Astrocyte (in vitro differentiated cells and primary cell): ENCODE measurements around the gene PNPLA5. TPM values are rescaled to one million over a fixed set of nuclear protein-coding genes. Genes with fewer than 3 reads are reported as not detected.

Experiments
- DNase-seq: peaks from one replicate; pipeline ENCODE4 v3.0.0-alpha.2; 2010; ENCODE audit warnings: low read depth
- FAIRE-seq: peaks from 2 replicates; lab custom pipeline; 2011; peaks lifted over from hg19 to GRCh38; lab: Jason Lieb, UNC
- H2AFZ ChIP-seq: 2 replicates; pipeline ENCODE4 v1.6.0; 2012; ENCODE audit warnings: low read depth, low read length, inconsistent platforms
- H3K27ac ChIP-seq: 2 replicates; pipeline ENCODE4 v1.5.1; 2011; ENCODE audit warnings: low read depth, low read length, inconsistent platforms
- H3K27me3 ChIP-seq: 2 replicates; pipeline ENCODE4 v1.6.0; 2011; ENCODE audit warnings: low read length, inconsistent platforms; ENCODE audit not compliant: insufficient read depth
- H3K36me3 ChIP-seq: 2 replicates; pipeline ENCODE4 v1.5.1; 2011; ENCODE audit warnings: low read length, inconsistent platforms; ENCODE audit not compliant: insufficient read depth
- H3K4me1 ChIP-seq: 2 replicates; pipeline ENCODE4 v1.5.1; 2011; ENCODE audit warnings: low read length, inconsistent platforms; ENCODE audit not compliant: insufficient read depth
- H3K4me2 ChIP-seq: 2 replicates; pipeline ENCODE4 v1.6.0; 2012; ENCODE audit warnings: low read length, inconsistent platforms
- H3K4me3 ChIP-seq: 2 replicates; pipeline ENCODE4 v1.5.1; 2011; ENCODE audit warnings: low read depth, mild to moderate bottlenecking, low read length, inconsistent platforms; ENCODE audit not compliant: insufficient read depth
- H3K79me2 ChIP-seq: 2 replicates; pipeline ENCODE4 v1.6.0; 2012; ENCODE audit warnings: mild to moderate bottlenecking, low read length, inconsistent platforms; ENCODE audit not compliant: insufficient read depth
- H3K9ac ChIP-seq: 2 replicates; pipeline ENCODE4 v1.6.0; 2012; ENCODE audit warnings: mild to moderate bottlenecking, low read length, inconsistent platforms
- H3K9me3 ChIP-seq: 2 replicates; pipeline ENCODE4 v1.5.1; 2012; ENCODE audit warnings: low read depth, mild to moderate bottlenecking, low read length, inconsistent platforms; ENCODE audit not compliant: insufficient read depth
- H4K20me1 ChIP-seq: 2 replicates; pipeline ENCODE4 v1.6.0; 2012; ENCODE audit warnings: low read length, inconsistent platforms; ENCODE audit not compliant: insufficient read depth
- H3K27ac Mint-ChIP-seq: one replicate; pipeline ENCODE4 v1.8.0; 2021; ENCODE audit warnings: mild to moderate bottlenecking, mixed read lengths; ENCODE audit not compliant: unreplicated experiment
- H3K27me3 Mint-ChIP-seq: one replicate; pipeline ENCODE4 v1.8.0; 2021; ENCODE audit warnings: low read depth, mixed read lengths; ENCODE audit not compliant: unreplicated experiment
- H3K36me3 Mint-ChIP-seq: one replicate; pipeline ENCODE4 v1.8.0; 2021; ENCODE audit warnings: low read depth, mixed read lengths; ENCODE audit not compliant: unreplicated experiment
- H3K4me1 Mint-ChIP-seq: one replicate; pipeline ENCODE4 v1.8.0; 2021; ENCODE audit warnings: low read depth, mixed read lengths; ENCODE audit not compliant: unreplicated experiment
- H3K4me3 Mint-ChIP-seq: one replicate; pipeline ENCODE4 v1.8.0; 2021; ENCODE audit warnings: mild to moderate bottlenecking, moderate library complexity, mixed read lengths; ENCODE audit not compliant: unreplicated experiment
- H3K9me3 Mint-ChIP-seq: one replicate; pipeline ENCODE4 v1.8.0; 2021; ENCODE audit warnings: mild to moderate bottlenecking, mixed read lengths; ENCODE audit not compliant: unreplicated experiment
- CTCF ChIP-seq: IDR thresholded peaks from 2 replicates; pipeline ENCODE4 v1.5.1; 2011; ENCODE audit warnings: low read depth, mild to moderate bottlenecking, inconsistent platforms, low read length, moderate library complexity; ENCODE audit not compliant: insufficient read depth
- EZH2 ChIP-seq: IDR thresholded peaks from 2 replicates; pipeline ENCODE4 v1.6.1; 2012; ENCODE audit warnings: mild to moderate bottlenecking, low read length, inconsistent platforms; ENCODE audit not compliant: insufficient read depth
- total RNA-seq: library from RNA; stranded (reverse); gene quantifications from 2 replicates; pipeline ENCODE4 v1.2.1, GENCODE V29; 2021

The PNPLA5 gene
- total RNA-seq, 1 donor from 2014 or later: not detected

- peak overlapping the region; percentile 41 for H3K27ac ChIP-seq
- H3K4me3 ChIP-seq: no peak overlapping the region
- FAIRE-seq: no peak
- H3K79me2 ChIP-seq: no peaks in the 10 kb centered on the region
- peak overlapping the region; percentile 74 for H3K4me2 ChIP-seq
- H4K20me1 ChIP-seq: no peaks in the 10 kb centered on the region
- no peak for TF ChIP-seq CTCF
- TF ChIP-seq EZH2: no peak
- H3K27ac Mint-ChIP-seq: no peak overlapping the region
- H2AFZ ChIP-seq: no peak overlapping the region
- peaks cover 8% of the 10 kb centered on the region for H3K4me1 Mint-ChIP-seq
- no peak overlapping the region for H3K4me3 Mint-ChIP-seq
- no peaks in the 10 kb centered on the region for H3K36me3 Mint-ChIP-seq
- H3K9me3 ChIP-seq: no peaks in the 10 kb centered on the region
- no peaks in the 10 kb centered on the region for H3K27me3 ChIP-seq
- H3K9ac ChIP-seq: peak overlapping the region; percentile 36
- no peaks in the 10 kb centered on the region for H3K36me3 ChIP-seq
- peak; percentile 96 for DNase-seq
- H3K9me3 Mint-ChIP-seq: no peaks in the 10 kb centered on the region
- H3K4me1 ChIP-seq: peaks cover 30% of the 10 kb centered on the region
- peaks cover 42% of the 10 kb centered on the region for H3K27me3 Mint-ChIP-seq
Measured at GRCh38 chr22:43901976-43902643, 10.3 kb upstream of the PNPLA5 start.

GRCh38 chr22:43900206-43900605, 8.4 kb upstream of the PNPLA5 start:
- H3K4me2 ChIP-seq: no peak overlapping the region
- FAIRE-seq: no peak
- H3K36me3 ChIP-seq: no peaks in the 10 kb centered on the region
- Mint-ChIP-seq H3K36me3 (no peaks in the 10 kb centered on the region), H3K9me3 (no peaks in the 10 kb centered on the region), H3K27me3 (peaks cover 43% of the 10 kb centered on the region), H3K4me3 (no peak overlapping the region), H3K4me1 (peaks cover 8% of the 10 kb centered on the region), H3K27ac (no peak overlapping the region)
- no peaks in the 10 kb centered on the region for H3K27me3 ChIP-seq
- peaks cover 30% of the 10 kb centered on the region for H3K4me1 ChIP-seq
- H3K9ac ChIP-seq: no peak overlapping the region
- no peak overlapping the region for H3K27ac ChIP-seq
- no peaks in the 10 kb centered on the region for H4K20me1 ChIP-seq
- TF ChIP-seq EZH2 (no peak), CTCF (no peak)
- H3K4me3 ChIP-seq: no peak overlapping the region
- H3K79me2 ChIP-seq: no peaks in the 10 kb centered on the region
- no peaks in the 10 kb centered on the region for H3K9me3 ChIP-seq
- H2AFZ ChIP-seq: no peak overlapping the region
- DNase-seq: no peak

- DNase-seq: peak; percentile 86
Measured at GRCh38 chr22:43897751-43898261, 6.0 kb upstream of the PNPLA5 start.

More at GRCh38 chr22:43897751-43898261, 6.0 kb upstream of the PNPLA5 start:
- no peaks in the 10 kb centered on the region for H3K36me3 Mint-ChIP-seq
- Histone ChIP-seq H3K9ac (peak overlapping the region; percentile 43), H3K27ac (peak overlapping the region; percentile 48), H3K4me3 (no peak overlapping the region), H3K4me1 (peaks cover 28% of the 10 kb centered on the region), H3K27me3 (peaks cover 3% of the 10 kb centered on the region), H3K4me2 (peak overlapping the region; percentile 62), H4K20me1 (no peaks in the 10 kb centered on the region), H2AFZ (peak overlapping the region; percentile 48), H3K9me3 (no peaks in the 10 kb centered on the region), H3K36me3 (no peaks in the 10 kb centered on the region), H3K79me2 (no peaks in the 10 kb centered on the region)
- no peak overlapping the region for H3K4me3 Mint-ChIP-seq
- peaks cover 51% of the 10 kb centered on the region for H3K27me3 Mint-ChIP-seq
- no peaks in the 10 kb centered on the region for H3K9me3 Mint-ChIP-seq
- H3K27ac Mint-ChIP-seq: no peak overlapping the region
- TF ChIP-seq EZH2: no peak
- TF ChIP-seq CTCF: no peak
- H3K4me1 Mint-ChIP-seq: peaks cover 8% of the 10 kb centered on the region
- FAIRE-seq: no peak
